ENCODE data around the gene SCTR.
A peak's percentile ranks its signal among the peaks of the same experiment; 100 is the strongest.

Gene SCTR

GRCh38 chr2:119486886-119487285 lies 37.4 kb downstream of the SCTR start:
- DNase-seq, result no peak

- DNase-seq, result no peak
These were observed 38.0 kb downstream of the SCTR start for GRCh38 chr2:119486196-119486827.

DNA sequence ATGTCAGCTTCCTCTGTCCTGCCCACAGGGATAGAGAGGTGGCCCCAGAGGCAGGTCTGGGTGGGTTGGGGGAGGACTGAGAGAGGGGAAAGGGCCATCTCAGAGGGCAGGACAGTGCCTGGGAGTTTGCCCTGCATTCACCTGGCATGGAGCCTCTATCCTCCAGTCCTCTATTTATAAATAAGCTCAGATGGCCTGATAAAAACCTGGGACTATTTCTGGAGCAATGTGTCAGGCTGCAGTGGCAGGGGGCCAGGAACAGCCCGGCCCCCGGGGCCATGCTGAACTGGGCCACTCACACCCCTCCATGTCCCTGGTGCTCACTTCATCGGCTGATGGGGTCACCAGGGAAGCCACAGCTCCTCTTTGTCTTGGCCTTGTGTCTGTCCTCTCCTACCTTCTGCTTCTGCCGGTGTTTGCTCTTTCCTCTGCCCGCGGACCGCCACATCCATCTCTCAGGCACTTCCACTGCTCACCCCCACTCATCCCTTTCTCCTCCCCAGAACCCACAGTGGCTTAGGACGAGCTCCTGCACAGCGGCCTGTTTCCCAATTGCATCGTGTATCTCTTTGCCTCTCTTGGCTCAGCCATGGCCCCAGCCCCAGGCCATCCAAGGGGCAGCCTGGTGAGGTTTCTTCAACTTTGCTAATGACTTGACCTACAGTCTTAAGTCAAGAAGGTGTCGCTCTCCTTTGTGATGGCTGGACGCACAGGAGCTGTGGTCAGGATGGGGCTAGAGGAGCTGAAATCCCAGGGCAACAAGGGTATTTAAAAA lies 38.8 kb downstream of the SCTR start:
- DNase-seq, result no peak

DNA sequence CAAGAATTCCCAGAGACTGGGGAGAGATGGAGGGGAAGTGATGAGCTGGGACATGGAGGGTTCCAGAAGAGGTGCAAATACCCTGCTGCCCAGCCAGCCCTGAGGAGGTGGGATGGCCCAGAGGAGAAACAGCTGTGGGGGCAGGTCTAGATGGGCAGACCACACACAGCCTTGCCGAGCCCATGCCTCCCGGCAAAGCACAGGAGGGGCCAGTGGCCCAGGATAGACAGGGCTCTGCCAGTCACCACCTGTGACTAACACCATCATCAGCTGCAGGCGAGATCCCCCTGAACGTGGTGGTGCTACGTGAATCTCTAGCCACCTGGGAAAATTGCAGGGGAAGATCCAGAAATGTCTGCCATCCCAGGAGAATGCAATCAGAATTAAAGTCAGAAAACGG lies 39.4 kb downstream of the SCTR start:
- DNase-seq, result no peak

- no peak for DNase-seq
These were observed 40.2 kb downstream of the SCTR start for GRCh38 chr2:119483896-119484718.

- DNase-seq, result no peak
These were observed 40.9 kb downstream of the SCTR start for GRCh38 chr2:119483395-119483753.

DNA sequence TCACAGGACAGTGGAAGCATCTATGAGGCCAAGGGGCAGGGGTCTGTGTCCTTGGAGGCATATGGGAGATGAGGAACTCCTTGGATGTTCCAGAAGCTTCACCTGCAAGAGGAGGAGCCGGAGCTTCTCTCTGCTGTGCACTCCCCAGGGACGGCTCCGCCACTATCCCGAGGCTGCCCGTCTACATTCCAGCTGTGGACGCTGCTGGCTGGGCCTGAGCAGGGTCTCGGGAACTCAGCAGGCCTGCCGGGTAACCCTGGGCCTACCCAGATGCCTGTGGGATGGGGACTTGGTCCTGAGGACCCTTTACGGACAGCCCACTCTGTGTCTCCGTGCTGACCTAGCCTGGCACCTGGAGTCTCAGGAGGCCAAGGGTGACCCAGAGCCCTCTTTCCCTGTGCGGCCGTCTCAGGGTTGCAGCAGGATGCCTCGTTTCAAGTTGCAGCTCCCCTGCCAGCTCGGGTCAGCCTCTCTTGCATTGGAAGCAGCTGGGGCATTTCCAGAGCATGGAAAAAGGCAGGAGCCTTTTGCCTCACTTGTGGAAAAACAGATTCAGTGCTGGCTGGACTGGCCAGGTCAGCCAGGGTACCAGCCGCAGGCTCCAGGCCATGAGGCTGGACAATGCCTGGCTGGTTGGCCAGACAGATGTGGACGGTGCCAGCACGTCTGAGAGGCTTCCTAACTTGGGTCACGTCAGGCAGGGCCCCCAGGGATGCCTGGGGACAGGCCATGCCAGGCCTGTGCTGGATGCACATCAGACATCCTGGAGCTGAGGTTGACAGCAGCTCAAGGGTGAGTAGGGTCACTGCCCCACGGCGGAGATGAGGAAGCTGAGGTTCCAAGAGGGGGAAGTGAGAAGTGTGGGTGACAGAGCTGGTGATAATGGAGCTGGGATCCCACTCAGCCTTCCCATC lies 41.5 kb downstream of the SCTR start:
- DNase-seq, result no peak

- no peak for DNase-seq
These were observed 42.5 kb downstream of the SCTR start for GRCh38 chr2:119481501-119482455.

- no peak for DNase-seq
These were observed 43.6 kb downstream of the SCTR start for GRCh38 chr2:119480718-119481142.

DNA sequence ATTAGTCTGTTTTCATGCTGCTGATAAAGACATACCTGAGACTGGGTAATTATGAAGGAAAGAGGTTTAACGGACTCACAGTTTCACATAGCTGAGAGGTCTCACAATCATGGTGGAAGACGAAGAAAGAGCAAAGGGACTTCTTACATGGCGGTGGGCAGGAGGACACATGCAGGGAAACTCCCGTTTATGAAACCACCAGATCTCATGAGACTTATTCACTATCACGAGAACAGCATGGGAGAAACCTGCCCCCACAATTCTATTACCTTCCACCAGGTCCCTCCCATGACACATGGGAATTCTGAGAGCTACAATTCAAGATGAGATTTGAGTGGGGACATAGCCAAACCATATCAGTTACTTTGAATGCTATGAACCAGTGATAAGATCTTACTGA lies 44.1 kb downstream of the SCTR start:
- DNase-seq, result no peak

DNA sequence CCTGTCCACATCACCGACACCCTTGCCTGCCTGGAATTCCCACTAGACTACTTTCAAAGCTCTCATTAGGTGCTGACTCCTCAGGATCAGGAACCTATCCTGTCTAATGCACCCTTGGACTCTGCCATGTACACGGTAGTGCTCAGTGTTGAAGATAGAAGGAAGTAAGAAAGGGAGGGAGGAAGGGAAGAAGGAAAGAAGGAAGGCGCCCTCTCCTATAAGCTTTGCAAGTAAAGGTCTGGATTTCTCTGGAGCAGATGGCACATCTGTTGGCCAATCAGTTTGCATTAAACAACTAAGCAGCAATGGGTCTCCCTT lies 45.3 kb downstream of the SCTR start:
- no peak for DNase-seq

DNA sequence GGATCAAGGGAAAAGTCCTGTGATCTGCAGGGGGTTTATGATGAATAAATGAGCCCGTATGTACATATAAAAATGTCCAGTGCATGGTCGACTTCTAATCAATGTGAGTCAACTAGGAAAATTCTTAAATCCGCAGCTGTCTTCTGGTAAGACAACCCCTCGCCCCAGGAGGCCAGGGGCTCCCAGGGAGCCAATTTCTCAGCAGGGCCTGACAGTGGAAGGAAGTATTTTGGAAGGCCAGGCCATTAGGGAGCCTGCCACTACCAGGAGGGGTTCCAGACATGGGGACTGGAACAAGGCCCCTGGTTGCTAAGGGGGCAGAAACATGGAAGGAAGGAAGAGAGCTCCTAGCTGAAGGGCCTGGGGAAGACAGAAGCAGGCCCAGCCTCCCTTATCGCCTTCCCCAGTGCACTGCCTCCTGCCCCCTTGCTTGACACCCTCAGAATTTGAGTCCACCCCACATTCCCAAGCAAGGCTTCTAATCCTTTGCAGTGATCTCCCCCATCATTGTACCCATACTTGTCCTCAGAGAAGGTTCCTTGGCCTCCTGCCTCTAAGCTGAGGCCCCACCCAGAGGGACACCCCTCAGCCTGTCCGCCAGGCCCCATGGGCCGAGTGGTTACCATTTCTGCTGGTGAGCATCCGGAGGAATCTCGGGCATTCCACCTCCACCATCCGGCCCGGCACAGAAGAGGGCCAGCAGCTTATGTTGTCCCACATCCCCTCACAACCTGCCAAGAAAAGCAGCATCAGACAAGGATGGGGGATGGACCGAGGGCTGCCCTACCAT lies 45.9 kb downstream of the SCTR start:
- DNase-seq, result no peak

- no peak for DNase-seq
These were observed 47.2 kb downstream of the SCTR start for GRCh38 chr2:119477113-119477505.

GRCh38 chr2:119476301-119477112 lies 47.8 kb downstream of the SCTR start:
- peak; percentile 24 for DNase-seq

DNA sequence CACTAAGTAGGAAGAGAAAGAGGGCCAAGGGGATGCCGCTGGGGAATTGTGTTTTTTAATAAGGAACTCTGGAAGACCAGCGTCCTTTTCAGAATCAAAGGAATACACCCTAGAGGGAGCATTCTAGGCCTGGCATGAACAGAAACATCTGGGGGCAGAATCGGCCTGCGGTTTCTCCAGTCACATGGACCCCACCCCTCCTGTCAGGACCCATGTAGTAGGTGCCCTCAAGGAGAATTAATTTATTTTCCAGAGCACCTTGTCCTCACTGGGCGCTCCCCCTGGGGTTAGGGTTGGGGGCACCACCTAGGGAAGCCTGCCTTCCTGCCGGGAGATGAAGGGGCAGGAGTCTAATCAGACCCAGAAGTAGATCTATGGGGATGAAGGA lies 48.4 kb downstream of the SCTR start:
- DNase-seq, result no peak

DNA sequence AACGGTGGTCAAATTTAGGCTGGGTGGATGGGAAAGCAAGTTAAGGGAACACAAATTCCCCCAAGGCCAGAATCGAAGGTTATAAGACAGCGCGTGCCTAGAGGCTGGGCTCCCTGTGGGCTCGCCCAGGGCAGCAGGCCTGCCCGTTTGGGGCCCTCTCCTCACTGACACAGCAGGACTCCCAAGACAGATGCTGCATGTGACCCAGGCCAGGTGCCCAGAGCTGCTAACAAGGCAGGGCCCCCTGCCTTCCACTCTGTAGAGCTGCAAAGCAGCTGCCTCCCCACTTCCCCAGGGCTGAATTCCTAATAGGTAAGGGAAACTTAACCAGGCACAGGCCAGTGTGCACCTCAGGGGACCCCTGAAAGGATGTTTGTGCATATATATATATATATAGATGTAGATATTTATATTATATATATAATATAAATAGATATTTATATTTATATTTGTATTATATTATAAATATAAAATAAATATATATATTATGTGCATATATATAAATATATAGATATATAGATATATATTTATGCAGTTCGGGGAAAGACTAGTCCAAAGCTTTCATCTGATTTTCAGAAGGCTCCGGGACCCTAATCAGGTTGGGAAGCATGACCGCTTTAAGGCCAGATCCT lies 48.9 kb downstream of the SCTR start:
- DNase-seq, result no peak

DNA sequence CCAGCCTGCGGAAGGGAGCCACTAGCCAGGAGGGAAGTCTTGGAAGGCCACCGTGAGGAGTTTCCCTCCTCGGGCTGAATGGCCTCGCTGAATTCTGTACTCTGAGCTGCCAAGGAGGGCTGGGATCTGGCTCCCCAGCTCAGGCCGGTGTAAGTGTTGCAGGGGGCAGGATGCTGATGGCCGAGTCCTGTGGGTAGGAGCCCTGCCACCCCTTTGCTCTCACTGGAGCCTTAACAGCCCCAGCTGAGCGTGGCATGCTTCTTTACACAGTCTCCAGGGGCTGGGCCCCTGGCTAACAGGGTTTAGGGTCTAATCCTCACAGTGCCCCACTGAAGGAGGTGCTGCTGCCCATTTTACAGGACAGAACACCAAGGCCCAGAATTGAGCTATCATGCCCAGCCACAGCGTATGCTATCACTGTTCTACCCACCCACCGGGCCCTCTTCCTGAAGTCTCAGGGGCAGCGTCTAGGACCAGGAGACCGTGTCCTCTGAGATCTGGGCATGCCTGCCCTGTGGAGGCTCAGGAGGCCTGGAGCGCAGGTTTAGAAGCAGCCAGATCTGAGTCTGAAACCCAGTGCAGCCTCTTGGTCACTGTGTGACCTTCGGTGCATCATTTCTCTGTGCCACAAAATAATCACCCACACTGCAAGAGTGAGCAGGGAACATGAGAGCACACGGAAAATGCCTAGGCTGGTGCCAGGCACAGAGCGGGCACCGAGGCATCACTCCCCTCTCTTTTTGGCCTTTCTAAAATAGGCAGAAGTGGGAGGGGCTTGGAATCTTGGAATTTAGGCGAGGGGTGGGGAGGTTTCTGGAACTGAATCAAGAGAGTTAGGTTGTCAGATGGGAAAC lies 49.7 kb downstream of the SCTR start:
- DNase-seq, result no peak

DNA sequence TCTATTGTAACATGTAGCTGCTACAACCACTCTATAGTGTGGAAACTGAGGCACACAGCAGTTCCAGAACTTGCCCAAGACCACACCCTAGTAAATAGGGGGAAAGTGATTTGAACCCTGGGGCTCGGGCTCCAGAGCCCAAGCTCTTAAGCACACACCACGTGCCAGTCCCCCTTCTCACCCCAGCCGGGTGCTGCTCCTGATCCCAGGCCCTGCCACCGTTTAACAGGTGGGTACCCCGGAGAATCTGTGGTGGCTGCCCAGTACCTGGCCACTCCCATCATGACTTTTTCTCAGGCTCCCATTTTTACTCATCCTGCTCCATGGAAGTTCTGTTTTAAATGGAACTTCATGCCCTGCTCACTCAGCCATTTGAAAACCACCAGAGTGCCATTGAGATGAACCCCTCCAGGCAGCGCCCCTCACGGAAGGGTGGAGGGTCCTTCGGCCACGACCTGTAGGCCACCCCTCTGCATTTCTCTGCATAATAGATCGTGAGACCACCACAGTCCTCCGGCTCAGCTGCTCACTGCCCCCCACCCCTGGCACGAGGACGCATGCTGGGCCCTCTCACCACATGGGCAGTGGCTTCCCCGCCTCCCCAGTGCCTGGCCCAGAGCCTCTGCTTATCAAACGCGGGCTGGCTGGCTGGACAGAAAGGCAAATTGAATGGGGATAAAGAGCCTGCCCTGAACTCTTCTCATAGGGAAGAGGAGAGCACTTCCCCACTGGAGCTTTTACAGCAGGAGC lies 50.5 kb downstream of the SCTR start:
- DNase-seq, result no peak

All from CD4-positive, alpha-beta T cell treated with Interleukin-6 for 4 hours (primary cell).